HepG2 (cell line): ENCODE results near the gene DOCK2. TPM values are rescaled to one million over a fixed set of nuclear protein-coding genes. Genes with fewer than 3 reads are reported as not detected.

ENCODE experiments used
- ATAC-seq: fragments of 200-7000 bp; cut with Tn5 transposase; 3 replicates; pipeline ENCODE4 v1.9.1; 2020; ENCODE audit warnings: mild to moderate bottlenecking, moderate library complexity
- BruUV-seq: library from RNA; stranded (reverse); fragments of 400-500 nt; replicated peaks from 2 replicates; lab custom pipeline; 2021; lab: Mats Ljungman, UMichigan
- CTCF ChIA-PET: fragments of 300-600 bp; formaldehyde crosslinking; extraction: SDS; loops from one replicate; lab custom pipeline; 2021; ENCODE audit warnings: low total read pairs, inconsistent platforms, low intra/inter-chr PET ratio; lab: Yijun Ruan, JAX
- POLR2A ChIA-PET: fragments of 350-600 bp; sonication (Branson Sonifier 250); formaldehyde crosslinking; loops from one replicate; lab custom pipeline; 2020; ENCODE audit warnings: antibody characterized with exemption, inconsistent platforms; lab: Yijun Ruan, JAX
- DNase-seq: peaks from one replicate; pipeline ENCODE4 v3.0.0-alpha.2; 2015; ENCODE audit warnings: low spot score
- FAIRE-seq: peaks from 3 replicates; lab custom pipeline; 2011; peaks lifted over from hg19 to GRCh38; lab: Jason Lieb, UNC
- H2AFZ ChIP-seq: one replicate; pipeline ENCODE4 v1.6.1; 2011; ENCODE audit warnings: low read length, inconsistent platforms
- H3K27ac ChIP-seq: fragments of 300-600 bp; 3 replicates; pipeline ENCODE4 v1.8.0; 2011; ENCODE audit warnings: mixed run types, mild to moderate bottlenecking, mixed read lengths, low read length, inconsistent platforms; ENCODE audit not compliant: insufficient read depth; ENCODE audit errors: extremely low read length
- H3K27me3 ChIP-seq, 2 experiments: fragments of 200-600 bp in 1 of 2; 2 replicates in 1 of 2; 3 replicates in 1 of 2; pipeline versions ENCODE4 v1.6.0 to v1.8.0; 2011; ENCODE audit warnings: low read length in 2 of 2, mild to moderate bottlenecking in 2 of 2, moderate library complexity in 2 of 2, inconsistent platforms in 1 of 2; ENCODE audit not compliant: insufficient read depth in 2 of 2, control insufficient read depth in 1 of 2
- H3K36me3 ChIP-seq, 2 experiments: fragments of 200-600 bp in 1 of 2; replicated peaks in 1 of 2; 2 replicates in 1 of 2; 3 replicates in 1 of 2; pipeline versions ENCODE4 v1.5.1 to v1.8.0; 2011; ENCODE audit warnings: low read length in 2 of 2, inconsistent platforms in 1 of 2; ENCODE audit not compliant: insufficient read depth in 2 of 2, control insufficient read depth in 1 of 2
- H3K4me1 ChIP-seq: 2 replicates; pipeline ENCODE4 v1.5.1; 2012; ENCODE audit warnings: low read length, inconsistent platforms; ENCODE audit not compliant: insufficient read depth
- H3K4me2 ChIP-seq: 2 replicates; pipeline ENCODE4 v1.6.0; 2011; ENCODE audit warnings: low read depth, low read length, inconsistent platforms
- H3K4me3 ChIP-seq, 3 experiments: fragments of 200-600 bp in 1 of 3; sonication (generic), shearing (Covaris generic) in 1 of 3; replicated peaks in 1 of 3; 2 replicates each; pipeline ENCODE4 v1.5.1; 2011 to 2016; ENCODE audit warnings: low read length in 3 of 3, inconsistent platforms in 2 of 3, low read depth in 2 of 3, mild to moderate bottlenecking in 2 of 3, control low read depth in 1 of 3, mixed read lengths in 1 of 3; ENCODE audit not compliant: insufficient read depth in 1 of 3
- H3K79me2 ChIP-seq: one replicate; pipeline ENCODE4 v1.6.1; 2011; ENCODE audit warnings: low read length, inconsistent platforms; ENCODE audit not compliant: insufficient read depth
- H3K9ac ChIP-seq: 2 replicates; pipeline ENCODE4 v1.6.0; 2011; ENCODE audit warnings: mild to moderate bottlenecking, low read depth, low read length, inconsistent platforms; ENCODE audit not compliant: insufficient read depth
- H3K9me3 ChIP-seq: 2 replicates; pipeline ENCODE4 v1.5.1; 2012; ENCODE audit warnings: mild to moderate bottlenecking, low read length
- H4K20me1 ChIP-seq: 2 replicates; pipeline ENCODE4 v1.6.0; 2011; ENCODE audit warnings: inconsistent platforms, mild to moderate bottlenecking, low read length, moderate library complexity; ENCODE audit not compliant: insufficient read depth
- ATF1 ChIP-seq: IDR thresholded peaks from 2 replicates; pipeline ENCODE4 v1.6.1; 2016; ENCODE audit warnings: mild to moderate bottlenecking, control low read depth
- FOSL2 ChIP-seq: sonication (generic); formaldehyde crosslinking; IDR thresholded peaks from 2 replicates; pipeline ENCODE4 v1.4.0; 2020; ENCODE audit warnings: missing genetic modification reagents
- GFI1 ChIP-seq: sonication (generic); formaldehyde crosslinking; IDR thresholded peaks from 2 replicates; pipeline ENCODE4 v1.5.0; 2020; ENCODE audit warnings: missing genetic modification reagents, mild to moderate bottlenecking, borderline replicate concordance
- HNF4G ChIP-seq, 2 experiments: sonication (generic) in 1 of 2; formaldehyde crosslinking in 1 of 2; IDR thresholded peaks; 2 replicates each; pipeline versions ENCODE4 v1.4.0 to v1.6.1; 2011 to 2020; ENCODE audit warnings: borderline replicate concordance in 2 of 2, low read depth in 2 of 2, mild to moderate bottlenecking in 2 of 2, low read length in 1 of 2, missing genetic modification reagents in 1 of 2, moderate library complexity in 1 of 2
- HOXA3 ChIP-seq: sonication (generic); formaldehyde crosslinking; IDR thresholded peaks from 2 replicates; pipeline ENCODE4 v1.5.0; 2020; ENCODE audit warnings: missing genetic modification reagents
- HOXD1 ChIP-seq: sonication (generic); formaldehyde crosslinking; IDR thresholded peaks from 2 replicates; pipeline ENCODE4 v1.5.0; 2020; ENCODE audit warnings: missing genetic modification reagents
- KLF6 ChIP-seq: IDR thresholded peaks from 2 replicates; pipeline ENCODE4 v1.8.0; 2016; ENCODE audit warnings: missing biosample characterization, missing genetic modification reagents
- MYC ChIP-seq: sonication (generic); formaldehyde crosslinking; IDR thresholded peaks from 2 replicates; pipeline ENCODE4 v1.9.0; 2021; ENCODE audit warnings: missing genetic modification reagents, borderline replicate concordance
- PITX1 ChIP-seq: sonication (generic); formaldehyde crosslinking; IDR thresholded peaks from 2 replicates; pipeline ENCODE4 v1.5.1; 2020; ENCODE audit warnings: mild to moderate bottlenecking, missing genetic modification reagents
- REPIN1 ChIP-seq: sonication (generic); formaldehyde crosslinking; IDR thresholded peaks from 2 replicates; pipeline ENCODE4 v1.8.0; 2022; ENCODE audit warnings: missing genetic modification reagents, low read depth, mild to moderate bottlenecking, borderline replicate concordance
- SALL1 ChIP-seq: sonication (generic); formaldehyde crosslinking; IDR thresholded peaks from 2 replicates; pipeline ENCODE4 v1.8.0; 2022; ENCODE audit warnings: mild to moderate bottlenecking, missing genetic modification reagents
- SETDB1 ChIP-seq: sonication (generic); formaldehyde crosslinking; IDR thresholded peaks from 2 replicates; pipeline ENCODE4 v1.5.1; 2020; ENCODE audit warnings: missing genetic modification reagents, mild to moderate bottlenecking, borderline replicate concordance
- SMAD3 ChIP-seq: sonication (generic); formaldehyde crosslinking; IDR thresholded peaks from 2 replicates; pipeline ENCODE4 v1.4.0; 2020; ENCODE audit warnings: missing genetic modification reagents
- U2AF2 ChIP-seq: fragments of 200-400 bp; formaldehyde crosslinking; IDR thresholded peaks from 2 replicates; pipeline ENCODE4 v1.6.1; 2017; ENCODE audit warnings: low read depth, mild to moderate bottlenecking, low read length
- ZNF350 ChIP-seq: sonication (generic); formaldehyde crosslinking; IDR thresholded peaks from 2 replicates; pipeline ENCODE4 v1.4.0; 2020; ENCODE audit warnings: mild to moderate bottlenecking, low read depth, missing genetic modification reagents, borderline replicate concordance
- ZNF782 ChIP-seq: sonication (generic); formaldehyde crosslinking; IDR thresholded peaks from 2 replicates; pipeline ENCODE4 v1.4.0; 2020; ENCODE audit warnings: missing genetic modification reagents, mild to moderate bottlenecking, borderline replicate concordance
- ZNF788 ChIP-seq: sonication (generic); formaldehyde crosslinking; IDR thresholded peaks from 2 replicates; pipeline ENCODE4 v1.5.0; 2020; ENCODE audit warnings: mild to moderate bottlenecking, missing genetic modification reagents, borderline replicate concordance
- WGBS: methylation state at CpG from one replicate; pipeline ENCODE4 v1.1.6; 2017; ENCODE audit warnings: low lambda C conversion rate; 5-methylcytosine and 5-hydroxymethylcytosine counted together
- in situ Hi-C: cut with HindIII; loops from 2 replicates; pipeline ENCODE4 v1.10.0; 2017; ENCODE audit warnings: low pct_unique_long_range_greater_than_20kb; ENCODE audit not compliant: extremely low pct_ligation_motif_present
- intact Hi-C: fragments of 100-400 bp; cut with micrococcal nuclease; formaldehyde crosslinking; loops from one replicate; pipeline ENCODE4 v1.10.0; 2022; ENCODE audit not compliant: unreplicated experiment
- polyA plus RNA-seq, 8 experiments: library from polyadenylated mRNA; depleted of rRNA in 3 of 8; stranded (reverse) in 7 of 8; unstranded in 1 of 8; fragments of >200 nt; fragmentation: Illumina TruSeq in 4 of 8; extraction: Trizol in 4 of 8; gene quantifications; 2 replicates each; pipeline versions ENCODE4 v1.2.1 to v1.2.3, GENCODE V29; 2011 to 2016; ENCODE audit warnings: low read depth in 4 of 8, missing spikeins in 1 of 8, mixed read lengths in 1 of 8; ENCODE audit not compliant: insufficient read depth in 1 of 8
- total RNA-seq, 5 experiments: library from RNA; depleted of rRNA; stranded (reverse); fragments of >200 nt; fragmentation: Illumina TruSeq; extraction: Trizol; gene quantifications; 2 replicates each; pipeline ENCODE4 v1.2.3, GENCODE V29; 2016; ENCODE audit warnings: low read depth in 1 of 5
- TF ChIP-seq, protein P1 (sequence below): sonication (generic); formaldehyde crosslinking; IDR thresholded peaks from 2 replicates; pipeline ENCODE4 v1.8.0; 2022; ENCODE audit warnings: missing genetic modification reagents, mild to moderate bottlenecking, inconsistent platforms, borderline replicate concordance
- TF ChIP-seq, protein P2 (sequence below): sonication (generic); formaldehyde crosslinking; IDR thresholded peaks from 2 replicates; pipeline ENCODE4 v1.5.0; 2020; ENCODE audit warnings: missing genetic modification reagents

DOCK2 gene
- total and polyA plus RNA-seq, 2 of the 13 experiments (the other 11 are each of a cell fraction or from before 2014, with no cell fraction given): not detected

DNA sequence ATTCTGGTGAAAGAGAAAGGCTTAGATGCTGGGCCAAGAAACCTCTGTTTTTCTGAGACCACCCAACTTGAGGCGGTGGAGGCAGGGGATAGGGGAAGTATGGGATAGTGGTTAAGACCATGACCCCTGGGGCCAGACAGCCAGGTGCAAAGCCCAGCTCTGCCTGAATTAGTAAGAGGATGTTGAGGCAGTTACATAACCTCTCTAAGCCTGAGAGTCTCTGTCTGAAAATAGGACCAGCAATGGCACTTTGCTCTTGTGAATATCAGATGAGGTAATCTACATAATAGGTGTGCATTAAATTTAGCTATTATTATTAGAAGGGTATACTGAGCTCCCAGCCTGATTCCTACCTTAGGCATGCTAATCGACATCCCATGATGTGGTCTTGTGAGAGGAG lies 68.2 kb downstream of the DOCK2 start:
- WGBS: 0% methylated on average over 2 of the region's 2 CpGs
- no peaks in the 10 kb centered on the region for H3K9me3 ChIP-seq
- no peaks in the 10 kb centered on the region for H3K36me3 ChIP-seq
- no peaks in the 10 kb centered on the region for H4K20me1 ChIP-seq
- H2AFZ ChIP-seq: no peak overlapping the region
- H3K4me2 ChIP-seq: no peak overlapping the region
- POLR2A ChIA-PET: no interaction called here
- in situ Hi-C loops (no loop called here), intact Hi-C loops (no loop called here)
- DNase-seq (no peak), FAIRE-seq (no peak), ATAC-seq (no peak)
- H3K4me3 ChIP-seq: no peak overlapping the region
- TF ChIP-seq HNF4G (IDR thresholded peaks at IDR 0.05; ENCODE audit: borderline replicate concordance, low read depth, low read length) (no peak), HNF4G (CRISPR knock-in tag; IDR thresholded peaks at IDR 0.05; ENCODE audit: borderline replicate concordance, low read depth) (no peak), U2AF2 (no peak), ATF1 (CRISPR knock-in tag) (no peak), SMAD3 (no peak), ZNF782 (CRISPR knock-in tag) (no peak), HOXD1 (no peak), REPIN1 (no peak), MYC (CRISPR knock-in tag) (no peak), PITX1 (CRISPR knock-in tag) (no peak), KLF6 (CRISPR knock-in tag) (no peak), ZNF788 (CRISPR knock-in tag) (no peak), HOXA3 (no peak), SALL1 (no peak), FOSL2 (CRISPR knock-in tag) (no peak), GFI1 (CRISPR knock-in tag) (no peak), ZNF350 (CRISPR knock-in tag) (no peak), SETDB1 (no peak)
- TF ChIP-seq, protein P1, sequence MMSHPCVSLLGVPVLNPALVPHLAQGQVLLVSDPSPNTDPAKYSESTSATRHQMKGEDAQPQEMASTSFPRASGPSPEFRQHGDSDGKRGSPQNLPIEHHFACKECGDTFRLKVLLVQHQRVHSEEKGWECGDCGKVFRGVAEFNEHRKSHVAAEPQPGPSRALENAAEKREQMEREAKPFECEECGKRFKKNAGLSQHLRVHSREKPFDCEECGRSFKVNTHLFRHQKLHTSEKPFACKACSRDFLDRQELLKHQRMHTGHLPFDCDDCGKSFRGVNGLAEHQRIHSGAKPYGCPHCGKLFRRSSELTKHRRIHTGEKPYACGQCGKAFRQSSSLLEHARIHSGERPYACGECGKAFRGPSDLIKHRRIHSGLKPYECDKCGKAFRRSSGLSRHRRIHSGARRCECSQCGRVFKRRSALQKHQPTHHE (CRISPR knock-in tag): no peak
- TF ChIP-seq, protein P2, sequence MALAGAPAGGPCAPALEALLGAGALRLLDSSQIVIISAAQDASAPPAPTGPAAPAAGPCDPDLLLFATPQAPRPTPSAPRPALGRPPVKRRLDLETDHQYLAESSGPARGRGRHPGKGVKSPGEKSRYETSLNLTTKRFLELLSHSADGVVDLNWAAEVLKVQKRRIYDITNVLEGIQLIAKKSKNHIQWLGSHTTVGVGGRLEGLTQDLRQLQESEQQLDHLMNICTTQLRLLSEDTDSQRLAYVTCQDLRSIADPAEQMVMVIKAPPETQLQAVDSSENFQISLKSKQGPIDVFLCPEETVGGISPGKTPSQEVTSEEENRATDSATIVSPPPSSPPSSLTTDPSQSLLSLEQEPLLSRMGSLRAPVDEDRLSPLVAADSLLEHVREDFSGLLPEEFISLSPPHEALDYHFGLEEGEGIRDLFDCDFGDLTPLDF (CRISPR knock-in tag): no peak
- no peak overlapping the region for H3K9ac ChIP-seq
- H3K27ac ChIP-seq: no peak overlapping the region
- no TSS peak for BruUV-seq
- no peaks in the 10 kb centered on the region for H3K4me1 ChIP-seq
- H3K79me2 ChIP-seq: no peaks in the 10 kb centered on the region
- CTCF ChIA-PET: no interaction called here
- no peaks in the 10 kb centered on the region; a peak in 3 of 5 replicates for H3K27me3 ChIP-seq
